NCI-H226 (cell line): ENCODE results near the gene CPZ.

Experiments used
- DNase-seq: peaks from one replicate; pipeline ENCODE4 v3.0.0-alpha.2; 2015

Gene CPZ

GRCh38 chr4:8596891-8597290 lies 4.3 kb downstream of the CPZ start:
- no peak for DNase-seq

- no peak for DNase-seq
Measured at GRCh38 chr4:8597319-8597718, 4.8 kb downstream of the CPZ start.

- DNase-seq: no peak
Measured at GRCh38 chr4:8597791-8598190, 5.2 kb downstream of the CPZ start.

GRCh38 chr4:8598391-8599090 lies 6.0 kb downstream of the CPZ start:
- no peak for DNase-seq

GRCh38 chr4:8599091-8599460 lies 6.5 kb downstream of the CPZ start:
- no peak for DNase-seq

- DNase-seq: no peak
Measured at GRCh38 chr4:8599657-8600056, 7.1 kb downstream of the CPZ start.

GRCh38 chr4:8600266-8600665 lies 7.7 kb downstream of the CPZ start:
- DNase-seq: no peak

GRCh38 chr4:8600686-8601085 lies 8.1 kb downstream of the CPZ start:
- DNase-seq: no peak

- no peak for DNase-seq
Measured at GRCh38 chr4:8601086-8601485, 8.5 kb downstream of the CPZ start.

- no peak for DNase-seq
Measured at GRCh38 chr4:8601556-8601955, 9.0 kb downstream of the CPZ start.

GRCh38 chr4:8602686-8603430 lies 10.3 kb downstream of the CPZ start:
- no peak for DNase-seq

- DNase-seq: no peak
Measured at GRCh38 chr4:8603931-8604330, 11.4 kb downstream of the CPZ start.

- DNase-seq: no peak
Measured at GRCh38 chr4:8605289-8605688, 12.7 kb downstream of the CPZ start.

- no peak for DNase-seq
Measured at GRCh38 chr4:8606476-8606875, 13.9 kb downstream of the CPZ start.

GRCh38 chr4:8606966-8607365 lies 14.4 kb downstream of the CPZ start:
- no peak for DNase-seq

- no peak for DNase-seq
Measured at GRCh38 chr4:8607603-8608481, 15.3 kb downstream of the CPZ start.

GRCh38 chr4:8608714-8609391 lies 16.3 kb downstream of the CPZ start:
- DNase-seq: no peak

GRCh38 chr4:8609406-8609805 lies 16.8 kb downstream of the CPZ start:
- DNase-seq: no peak

- no peak for DNase-seq
Measured at GRCh38 chr4:8609824-8610350, 17.3 kb downstream of the CPZ start.

GRCh38 chr4:8610858-8611616 lies 18.5 kb downstream of the CPZ start:
- DNase-seq: no peak

GRCh38 chr4:8612646-8613045 lies 20.1 kb downstream of the CPZ start:
- DNase-seq: no peak
